CD4-positive, alpha-beta T cell treated with Interleukin-6 for 4 hours (primary cell): ENCODE measurements around the gene NAPA.

Source experiments
- DNase-seq: peaks from one replicate; pipeline ENCODE4 v3.0.0-alpha.2; 2020; ENCODE audit warnings: mixed read lengths

Gene NAPA

DNA sequence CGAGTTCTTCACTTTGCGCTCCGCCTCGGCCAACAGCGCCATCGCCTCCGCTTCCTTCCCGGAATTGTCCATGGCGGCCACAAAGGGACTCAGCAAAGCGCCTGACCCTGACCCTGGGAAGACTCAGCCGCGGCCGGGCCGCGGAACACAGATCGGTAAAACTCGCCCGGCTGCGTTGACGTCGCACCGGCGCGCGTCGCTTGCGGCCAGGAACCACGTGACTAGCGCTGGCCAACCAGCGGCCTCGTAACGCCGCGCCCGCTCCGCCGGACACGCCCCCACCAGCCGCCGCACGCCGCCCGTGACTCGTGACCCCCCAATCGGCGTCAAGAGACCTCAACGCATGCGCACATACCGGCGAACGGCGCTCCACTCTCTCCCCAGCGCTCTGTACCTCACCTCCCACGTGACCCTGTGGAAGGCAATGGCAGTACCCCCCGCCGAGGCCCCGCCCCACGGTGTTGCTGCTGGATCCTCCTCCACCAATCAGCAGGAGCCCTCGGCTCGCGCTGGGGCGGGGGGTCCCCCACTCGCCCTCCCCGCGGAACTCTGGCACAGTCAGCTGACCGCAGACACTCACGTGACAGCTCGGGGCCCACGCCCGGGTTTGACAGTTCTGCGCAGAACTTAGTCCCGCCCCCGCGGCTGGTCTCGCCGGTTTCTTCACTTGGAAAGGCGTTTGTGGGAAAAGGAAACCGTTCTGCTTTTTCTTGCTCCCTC, at the start of gene NAPA:
Gene NAPA (minus strand): TSS at position 195 of the 720 bp plus-strand sequence. CDS start 123 bp downstream, at position 72.
- peak; percentile 100 for DNase-seq

DNA sequence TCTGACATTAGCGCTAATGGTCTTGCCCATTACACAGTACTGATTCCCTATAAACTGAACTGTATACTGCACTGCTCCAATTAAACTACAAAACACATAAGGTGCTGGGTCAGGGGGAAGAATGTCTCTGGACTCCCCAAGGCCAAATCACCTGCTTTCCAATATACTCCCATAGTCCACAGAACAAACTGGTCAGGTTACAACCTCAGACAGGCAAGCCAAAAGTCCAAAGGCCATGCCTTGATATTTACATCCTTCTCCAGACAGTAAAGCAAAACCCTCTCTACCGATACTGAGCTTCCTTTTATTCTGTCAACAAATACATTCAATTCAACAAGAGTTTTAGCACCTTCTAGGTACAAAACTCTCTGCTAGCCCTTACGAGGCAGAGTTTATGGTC, 49.2 kb upstream of the NAPA start:
- DNase-seq = no peak

DNA sequence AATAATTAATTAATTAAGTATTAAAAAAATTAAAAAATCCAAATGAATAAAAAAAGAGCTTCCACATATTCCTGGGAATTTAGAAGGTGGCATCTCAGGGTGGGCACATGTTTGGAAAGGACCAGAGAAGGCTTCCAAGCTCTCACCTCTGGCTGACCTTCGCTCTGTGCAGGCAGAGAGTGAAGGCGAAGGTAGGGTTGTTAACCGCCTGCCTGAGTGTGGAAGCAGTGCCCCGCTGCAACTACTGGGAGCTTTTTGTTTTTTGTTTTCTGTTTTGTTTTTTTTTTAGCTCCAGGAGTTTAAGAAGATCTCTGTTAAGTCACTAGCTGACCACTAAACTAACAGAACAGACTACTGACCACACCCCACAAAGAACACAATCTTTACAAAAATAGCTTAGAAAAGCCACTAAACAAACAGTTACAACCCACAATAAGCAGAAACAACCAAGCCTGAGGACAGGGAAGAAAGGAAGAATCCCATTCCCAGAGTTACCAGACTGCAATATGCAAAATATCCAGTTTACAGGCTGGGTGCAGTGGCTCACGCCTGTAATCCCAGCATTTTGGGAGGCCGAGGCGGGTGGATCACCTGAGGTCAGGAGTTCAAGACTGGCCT, 46.7 kb upstream of the NAPA start:
- DNase-seq = no peak

- DNase-seq = no peak
Measured at GRCh38 chr19:47560999-47561398, 46.1 kb upstream of the NAPA start.

- DNase-seq = no peak
Measured at GRCh38 chr19:47550129-47550528, 35.3 kb upstream of the NAPA start.

DNA sequence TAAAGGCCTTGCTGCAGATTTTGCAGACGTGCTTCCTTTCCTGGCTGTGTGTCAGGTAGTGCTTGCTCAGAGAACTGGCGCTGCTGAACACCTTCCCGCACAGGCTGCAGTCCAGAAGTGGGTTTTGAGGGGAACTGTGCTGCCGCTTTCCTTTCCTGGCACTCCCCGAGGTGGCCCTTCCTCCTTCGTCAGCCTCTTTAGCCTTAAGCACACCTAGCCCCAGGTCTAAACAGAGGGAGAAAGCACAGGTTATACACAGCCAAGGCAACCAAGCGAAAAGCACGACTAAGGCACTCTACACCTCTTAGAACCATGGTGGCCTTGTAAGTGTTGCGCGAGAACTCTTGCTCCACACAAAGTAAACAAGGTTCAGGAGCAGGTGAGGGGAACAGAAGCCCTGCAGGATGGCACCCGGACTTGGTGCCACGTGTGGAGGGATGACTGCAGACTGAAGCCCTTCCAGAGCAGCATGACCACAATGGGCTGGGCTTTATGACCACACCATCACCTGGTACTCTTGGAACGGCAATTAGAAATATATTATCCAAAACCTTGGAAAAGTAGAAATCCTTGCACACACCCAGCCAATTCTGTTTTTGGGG, 34.5 kb upstream of the NAPA start:
- no peak for DNase-seq

- DNase-seq = no peak
Measured at GRCh38 chr19:47547199-47547598, 32.3 kb upstream of the NAPA start.

- DNase-seq = peak; percentile 12
Measured at GRCh38 chr19:47545061-47545948, 30.4 kb upstream of the NAPA start.

DNA sequence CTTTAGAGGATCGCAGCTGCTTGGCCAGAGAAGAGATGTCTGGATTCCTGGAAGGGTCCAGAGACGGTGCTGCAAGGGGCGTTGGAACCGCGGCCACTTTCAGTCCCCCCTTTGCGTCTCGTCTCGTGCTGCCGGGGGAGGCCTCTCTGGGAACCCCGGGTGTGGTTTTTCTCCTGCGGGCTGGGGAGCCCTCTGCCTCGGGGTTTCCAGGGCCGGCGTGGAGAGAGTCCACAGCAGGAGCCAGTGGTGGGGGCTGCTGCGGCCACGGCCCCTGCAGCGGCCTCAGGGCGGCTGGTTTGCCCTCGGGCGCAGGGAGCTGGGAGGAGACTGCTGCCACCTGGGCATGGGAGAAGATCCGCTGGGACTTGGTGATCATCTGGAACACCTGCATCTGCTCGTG, 29.6 kb upstream of the NAPA start:
- DNase-seq = no peak

DNA sequence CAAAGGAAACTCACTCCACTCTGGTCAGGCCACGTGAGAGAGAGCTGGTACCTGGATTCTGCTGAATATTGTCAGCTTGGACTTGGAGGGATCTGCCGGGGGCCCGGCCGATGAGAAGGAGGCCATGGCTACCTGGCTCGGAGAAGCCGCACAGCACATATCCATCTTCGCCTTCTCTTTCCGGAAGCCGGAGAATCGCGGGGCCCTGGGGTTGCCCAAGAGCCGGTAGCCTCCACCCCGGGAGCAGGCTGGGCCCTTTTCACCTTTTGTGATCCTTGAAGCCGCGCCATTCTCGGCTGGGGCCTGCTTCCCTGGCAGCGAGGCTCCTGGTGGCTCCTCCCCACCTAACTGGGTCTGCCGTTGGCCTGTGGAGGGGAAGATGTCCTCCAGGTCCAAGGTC, 29.2 kb upstream of the NAPA start:
- DNase-seq = no peak

DNA sequence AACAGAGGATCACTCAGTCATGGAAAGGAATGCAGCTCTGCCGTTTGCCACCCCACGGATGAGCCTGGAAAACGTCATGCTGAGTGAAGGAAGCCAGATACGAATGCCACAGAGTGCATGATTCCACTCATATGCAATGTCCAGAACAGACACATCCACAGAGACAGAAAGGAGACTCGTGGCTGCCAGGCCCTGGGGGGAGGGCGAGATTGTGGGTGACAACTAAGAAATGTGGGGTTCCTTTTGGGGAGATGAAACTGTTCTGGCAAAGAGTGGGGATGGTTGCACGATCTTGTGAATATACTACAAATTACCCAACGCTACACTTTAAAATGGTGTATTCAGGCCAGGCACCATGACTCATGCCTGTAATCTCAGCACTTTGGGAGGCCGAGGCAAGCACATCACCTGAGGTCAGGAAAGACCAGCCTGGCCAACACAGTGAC, 27.2 kb upstream of the NAPA start:
- DNase-seq = no peak

DNA sequence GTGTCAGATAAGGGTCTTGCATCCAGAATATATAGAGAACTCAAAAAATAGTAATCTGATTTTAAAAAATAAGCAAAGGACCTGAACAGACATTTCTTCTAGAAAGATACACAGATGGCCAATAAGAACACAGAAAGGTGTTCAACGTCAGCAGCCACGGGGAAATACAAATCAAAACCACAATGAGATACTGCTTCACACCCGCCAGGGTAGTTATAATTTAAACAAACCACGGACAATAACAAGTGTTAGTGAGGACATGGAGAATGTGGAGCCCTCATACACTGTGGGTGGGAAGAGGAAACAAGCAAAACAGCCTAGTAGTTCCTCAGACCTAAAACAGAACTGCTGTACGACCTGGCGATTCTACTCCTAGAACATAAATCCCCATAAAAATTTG, 26.7 kb upstream of the NAPA start:
- peak; percentile 27 for DNase-seq

- DNase-seq = peak; percentile 14
Measured at GRCh38 chr19:47540748-47541147, 25.9 kb upstream of the NAPA start.

- DNase-seq = no peak
Measured at GRCh38 chr19:47539747-47540311, 25.0 kb upstream of the NAPA start.

DNA sequence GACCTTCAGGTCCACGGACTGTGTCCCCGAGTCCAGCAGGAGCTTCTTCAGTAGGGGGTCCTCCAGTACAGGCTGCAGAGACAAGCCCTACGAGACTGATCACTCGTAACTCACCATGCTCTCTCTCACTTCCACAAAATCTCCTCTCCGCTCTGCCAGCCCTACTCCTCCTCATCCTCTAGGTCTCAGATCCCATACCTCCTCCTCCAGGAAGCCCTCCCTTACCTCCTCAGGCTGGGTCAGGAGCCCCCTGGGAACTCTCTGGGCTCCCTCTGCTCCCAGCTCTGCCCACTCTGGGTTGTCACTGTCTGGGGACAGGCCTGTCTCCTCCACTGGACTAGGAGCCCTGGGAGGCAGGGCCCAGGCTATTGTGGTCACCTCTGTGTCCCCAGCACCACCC, 23.9 kb upstream of the NAPA start:
- DNase-seq = no peak

DNA sequence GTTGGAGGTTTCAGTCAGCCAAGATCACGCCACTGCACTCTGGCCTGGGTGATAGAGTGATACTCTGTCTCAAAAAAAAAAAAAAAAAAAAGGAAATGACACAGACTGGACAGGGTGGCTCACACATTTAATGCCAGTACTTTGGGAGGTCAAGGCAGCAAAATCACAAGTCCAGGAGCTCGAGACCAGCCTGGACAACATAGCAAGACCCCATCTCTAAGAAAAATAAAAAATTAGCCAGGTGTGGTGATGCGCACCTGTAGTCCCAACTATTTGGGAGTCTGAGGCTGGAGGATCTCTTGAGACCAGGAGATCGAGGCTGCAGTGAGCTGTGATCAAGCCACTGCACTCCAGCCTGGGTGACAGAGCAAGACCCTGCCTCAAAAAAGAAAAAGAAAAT, 22.6 kb upstream of the NAPA start:
- no peak for DNase-seq

DNA sequence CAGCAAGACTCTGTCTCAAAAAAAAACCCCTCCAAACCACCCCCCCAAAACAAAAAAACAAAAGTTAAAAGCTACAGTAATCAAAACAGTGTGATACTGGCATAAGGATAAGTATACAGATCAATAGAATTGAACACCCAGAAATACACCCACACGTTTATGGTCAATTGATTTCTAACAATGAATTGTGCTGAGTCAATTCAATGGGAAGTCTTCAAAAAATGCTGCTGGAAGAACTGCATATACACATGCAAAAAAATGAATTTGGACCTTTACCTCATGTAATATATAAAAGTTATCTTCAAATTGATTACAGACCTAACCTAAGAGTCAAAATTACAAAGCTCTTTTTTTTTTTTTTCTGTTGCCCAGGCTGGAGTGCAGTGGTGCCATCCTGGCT, 19.8 kb upstream of the NAPA start:
- DNase-seq = no peak

DNA sequence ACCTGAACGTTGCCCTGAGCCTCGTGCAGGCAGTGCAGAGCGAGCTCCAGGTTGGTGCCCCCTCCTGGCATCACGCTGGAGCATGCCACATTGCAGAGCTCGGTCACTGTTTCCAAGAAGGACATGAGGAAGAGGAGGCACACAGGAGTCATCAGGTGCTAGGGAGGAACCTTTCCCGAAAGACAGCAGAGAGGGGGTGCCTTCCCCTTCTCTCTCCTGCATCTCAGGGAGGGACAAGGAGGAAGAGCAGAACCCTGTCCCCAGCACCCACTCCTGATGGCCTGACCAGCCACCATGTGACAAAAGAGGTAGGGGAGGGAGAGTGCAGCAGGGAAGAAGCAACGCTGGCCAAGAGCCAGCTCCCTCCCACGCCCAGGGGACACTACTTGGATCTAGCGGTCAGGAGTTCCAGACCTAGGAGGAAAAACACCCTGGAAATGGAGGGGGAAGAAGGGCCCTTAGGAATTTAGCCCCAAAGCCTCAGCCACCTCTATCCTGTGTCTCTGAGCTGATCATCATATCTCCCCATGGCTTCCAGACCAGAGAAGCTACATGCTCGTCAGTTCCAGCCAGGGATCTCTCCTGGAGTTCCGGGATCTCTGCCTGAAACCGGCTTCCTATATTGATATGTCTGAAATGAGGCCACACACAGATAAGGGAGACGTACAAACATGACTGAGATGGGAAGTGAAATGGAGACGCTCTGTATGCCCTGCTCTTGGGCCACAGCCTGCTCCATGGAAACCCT, 17.0 kb upstream of the NAPA start:
- no peak for DNase-seq

DNA sequence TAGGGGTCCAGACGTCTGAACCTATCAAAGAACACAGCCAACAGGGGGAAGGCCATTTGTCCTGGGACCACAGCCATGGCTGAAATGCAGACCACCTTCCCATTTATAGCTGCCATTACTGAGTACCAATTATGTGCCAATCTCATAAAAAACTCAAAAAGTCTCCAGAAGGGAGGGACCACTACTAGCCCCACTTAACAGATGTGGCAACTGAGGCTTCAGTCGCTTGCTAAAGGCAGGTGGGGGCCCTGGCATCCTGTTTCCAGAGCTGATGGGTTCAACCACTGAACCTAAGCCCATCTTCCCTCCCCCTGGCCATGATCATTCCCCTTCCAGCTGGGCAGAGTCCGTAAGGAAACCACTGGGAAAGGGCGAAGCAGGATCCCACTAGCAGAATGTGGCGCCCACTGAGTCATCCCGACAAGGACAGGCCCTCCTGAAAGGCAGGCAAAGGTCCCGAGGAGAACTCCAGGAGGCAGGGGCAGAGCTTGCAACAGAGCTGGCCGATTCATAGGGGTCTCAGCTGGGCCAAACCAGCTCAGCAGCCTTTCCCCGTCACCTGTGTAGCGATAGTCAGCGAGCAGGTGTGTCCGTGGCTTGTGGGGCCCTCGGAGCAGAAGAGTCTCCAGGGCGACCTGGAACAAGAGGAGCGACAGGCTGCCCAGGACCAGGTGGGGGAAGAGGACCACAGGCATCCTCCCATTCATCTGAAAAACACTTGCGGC, 14.3 kb upstream of the NAPA start:
- DNase-seq = no peak

DNA sequence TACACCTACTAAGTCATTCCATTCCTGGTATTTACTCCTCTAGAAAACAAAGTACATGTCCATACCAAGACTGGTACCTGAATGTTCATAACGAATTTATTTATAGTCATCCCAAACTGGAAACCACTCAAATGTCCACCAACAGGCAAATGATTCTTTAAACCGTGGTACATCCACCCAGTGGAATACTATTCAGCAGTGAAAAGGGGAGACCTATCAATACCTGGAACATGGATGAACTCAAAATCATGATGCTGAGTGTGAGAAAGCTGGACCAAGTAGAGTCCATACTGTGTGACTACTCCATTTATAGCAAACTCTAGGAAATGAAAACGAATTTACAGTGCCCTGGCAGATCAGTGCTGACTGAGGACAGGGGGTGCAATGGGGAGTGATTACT, 11.9 kb upstream of the NAPA start:
- DNase-seq = no peak

GRCh38 chr19:47523473-47523872, 8.6 kb upstream of the NAPA start:
- DNase-seq = no peak
